Measurements from ENCODE around the gene PAN2.

DNA sequence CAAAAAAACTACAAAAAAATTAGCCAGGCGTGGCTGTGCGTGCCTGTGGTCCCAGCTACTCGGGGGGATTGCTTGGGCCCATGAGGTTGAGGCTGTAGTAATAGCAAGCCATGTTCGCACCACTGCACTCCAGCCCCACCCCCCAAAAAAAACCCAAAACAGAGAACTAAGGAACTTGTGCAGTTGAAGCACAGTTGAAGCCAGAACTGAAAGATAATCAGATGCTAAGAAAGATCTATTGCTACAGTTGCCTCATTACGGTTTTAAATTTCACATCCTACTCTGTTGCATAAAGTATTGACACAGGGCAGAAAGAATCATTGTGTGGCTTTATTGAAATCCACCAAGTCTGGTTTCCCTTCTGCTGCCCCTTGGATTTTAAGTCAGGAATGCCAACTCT is 37.5 kb downstream of the PAN2 start:
- TF ChIP-seq, protein P1, sequence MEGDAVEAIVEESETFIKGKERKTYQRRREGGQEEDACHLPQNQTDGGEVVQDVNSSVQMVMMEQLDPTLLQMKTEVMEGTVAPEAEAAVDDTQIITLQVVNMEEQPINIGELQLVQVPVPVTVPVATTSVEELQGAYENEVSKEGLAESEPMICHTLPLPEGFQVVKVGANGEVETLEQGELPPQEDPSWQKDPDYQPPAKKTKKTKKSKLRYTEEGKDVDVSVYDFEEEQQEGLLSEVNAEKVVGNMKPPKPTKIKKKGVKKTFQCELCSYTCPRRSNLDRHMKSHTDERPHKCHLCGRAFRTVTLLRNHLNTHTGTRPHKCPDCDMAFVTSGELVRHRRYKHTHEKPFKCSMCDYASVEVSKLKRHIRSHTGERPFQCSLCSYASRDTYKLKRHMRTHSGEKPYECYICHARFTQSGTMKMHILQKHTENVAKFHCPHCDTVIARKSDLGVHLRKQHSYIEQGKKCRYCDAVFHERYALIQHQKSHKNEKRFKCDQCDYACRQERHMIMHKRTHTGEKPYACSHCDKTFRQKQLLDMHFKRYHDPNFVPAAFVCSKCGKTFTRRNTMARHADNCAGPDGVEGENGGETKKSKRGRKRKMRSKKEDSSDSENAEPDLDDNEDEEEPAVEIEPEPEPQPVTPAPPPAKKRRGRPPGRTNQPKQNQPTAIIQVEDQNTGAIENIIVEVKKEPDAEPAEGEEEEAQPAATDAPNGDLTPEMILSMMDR (IDR thresholded peaks at IDR 0.05; ENCODE audit: low read depth, low read length): no peak
- TF ChIP-seq POLR2A (IDR thresholded peaks at IDR 0.05; ENCODE audit: extremely low read depth, insufficient read length): no peak
